Mucosa of stomach (tissue), 1 donor: ENCODE results near the gene NME7.

Experiments used
- H3K27me3 ChIP-seq: one replicate; pipeline ENCODE4 v1.7.0; 2013; ENCODE audit warnings: mild to moderate bottlenecking, low read length; ENCODE audit not compliant: control insufficient read depth, insufficient read depth
- H3K36me3 ChIP-seq: one replicate; pipeline ENCODE4 v1.7.0; 2013; ENCODE audit warnings: low read length; ENCODE audit not compliant: control insufficient read depth, insufficient read depth
- H3K4me1 ChIP-seq: one replicate; pipeline ENCODE4 v1.7.0; 2013; ENCODE audit warnings: mild to moderate bottlenecking, low read length; ENCODE audit not compliant: control insufficient read depth, insufficient read depth
- H3K4me3 ChIP-seq: one replicate; pipeline ENCODE4 v1.7.0; 2013; ENCODE audit warnings: low read length
- H3K9ac ChIP-seq: one replicate; pipeline ENCODE4 v1.7.0; 2013; ENCODE audit warnings: mild to moderate bottlenecking, low read length, moderate library complexity
- H3K9me3 ChIP-seq: one replicate; pipeline ENCODE4 v1.7.0; 2013; ENCODE audit warnings: mild to moderate bottlenecking, low read length, moderate library complexity; ENCODE audit not compliant: control insufficient read depth
- donor health status: Pancreatic carcinoma.

Gene NME7

DNA sequence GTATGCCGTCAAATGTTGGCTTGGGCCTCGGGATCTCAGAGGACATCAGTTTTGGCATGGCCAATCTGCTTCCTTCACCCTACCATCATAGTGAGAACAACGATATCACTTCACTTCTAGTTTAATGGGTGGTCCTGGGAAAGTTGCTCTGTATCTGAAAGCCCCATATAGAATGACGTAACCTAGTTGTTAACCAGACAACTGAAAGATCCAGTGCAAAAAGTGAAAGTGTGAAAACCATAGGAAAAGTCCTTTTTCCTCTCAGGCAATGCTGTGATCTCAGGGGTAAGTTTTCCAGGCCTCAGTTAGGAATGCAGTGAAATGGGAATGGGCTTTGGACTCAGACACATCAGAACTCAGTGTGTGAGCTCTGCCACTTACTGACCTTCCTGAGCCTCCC is 279.7 kb downstream of the NME7 start:
- Histone ChIP-seq H3K4me3 (no peak overlapping the region), H3K4me1 (peaks cover 17% of the 10 kb centered on the region), H3K9ac (no peak overlapping the region), H3K36me3 (no peaks in the 10 kb centered on the region), H3K9me3 (no peaks in the 10 kb centered on the region), H3K27me3 (no peaks in the 10 kb centered on the region)

- Histone ChIP-seq H3K9me3 (no peaks in the 10 kb centered on the region), H3K4me3 (no peak overlapping the region), H3K9ac (no peak overlapping the region), H3K4me1 (peaks cover 17% of the 10 kb centered on the region), H3K27me3 (no peaks in the 10 kb centered on the region), H3K36me3 (no peaks in the 10 kb centered on the region)
Observed at GRCh38 chr1:169086603-169087455, 280.8 kb downstream of the NME7 start.

DNA sequence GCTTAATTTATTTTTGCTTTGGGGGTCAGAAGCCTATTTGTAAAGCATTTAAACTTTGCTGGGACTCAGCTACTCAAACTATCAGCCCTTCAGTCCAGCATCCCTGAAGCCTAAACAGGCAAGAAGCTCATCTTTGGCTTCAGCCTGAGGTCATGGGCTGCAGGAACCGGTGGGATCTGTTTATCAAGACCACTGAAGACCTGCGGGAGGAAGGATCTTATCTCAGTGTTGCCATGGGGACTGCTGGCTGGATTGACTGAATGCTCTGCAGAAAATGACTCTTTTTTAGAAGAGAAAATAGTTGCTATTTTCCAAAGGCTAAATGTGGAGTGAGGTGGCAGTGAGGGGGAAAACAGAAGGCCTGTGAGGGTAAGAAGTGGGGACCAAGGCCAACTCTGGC is 281.7 kb downstream of the NME7 start:
- Histone ChIP-seq H3K27me3 (no peaks in the 10 kb centered on the region), H3K4me3 (no peak overlapping the region), H3K36me3 (no peaks in the 10 kb centered on the region), H3K9me3 (no peaks in the 10 kb centered on the region), H3K4me1 (peaks cover 17% of the 10 kb centered on the region), H3K9ac (no peak overlapping the region)
